Right lobe of liver (tissue), 4 donors: ENCODE data around the gene PRR5.

Experiments used
- POLR2A ChIP-seq: fragments of 450-650 bp; IDR thresholded peaks from one replicate; pipeline ENCODE4 v1.6.1; 2017; ENCODE audit warnings: antibody characterized with exemption, mild to moderate bottlenecking
- TF ChIP-seq, protein P1 (sequence below), 4 donors: fragments of 200-600 bp in 3 of 4; fragments of 450-650 bp in 1 of 4; IDR thresholded peaks; one replicate each; pipeline versions ENCODE4 v1.5.1 to v1.8.0; 2016 to 2022; ENCODE audit warnings: antibody characterized with exemption in 4 of 4, mild to moderate bottlenecking in 2 of 4
- donor health status: DM: no; HTN: no; CAD: no.
- donor health status: DM: no; HTN: no; CAD: no.
- donor health status: DM: no; HTN: yes; CAD: no.

DNA sequence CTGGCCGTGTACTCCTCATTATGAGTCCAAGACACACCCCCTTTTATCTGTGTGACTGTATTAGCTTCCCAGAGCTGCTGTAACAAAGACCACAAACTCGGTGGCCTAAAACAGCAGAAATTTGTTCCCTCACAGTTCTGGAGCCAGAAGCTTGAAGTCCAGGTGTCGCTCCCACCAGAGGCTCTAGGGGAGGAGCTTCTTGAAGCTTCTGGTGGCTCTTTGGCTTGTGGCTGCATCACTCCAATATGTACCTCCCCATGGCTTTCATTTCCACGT is 3.0 kb downstream of the PRR5 start:
- TF ChIP-seq, protein P1, sequence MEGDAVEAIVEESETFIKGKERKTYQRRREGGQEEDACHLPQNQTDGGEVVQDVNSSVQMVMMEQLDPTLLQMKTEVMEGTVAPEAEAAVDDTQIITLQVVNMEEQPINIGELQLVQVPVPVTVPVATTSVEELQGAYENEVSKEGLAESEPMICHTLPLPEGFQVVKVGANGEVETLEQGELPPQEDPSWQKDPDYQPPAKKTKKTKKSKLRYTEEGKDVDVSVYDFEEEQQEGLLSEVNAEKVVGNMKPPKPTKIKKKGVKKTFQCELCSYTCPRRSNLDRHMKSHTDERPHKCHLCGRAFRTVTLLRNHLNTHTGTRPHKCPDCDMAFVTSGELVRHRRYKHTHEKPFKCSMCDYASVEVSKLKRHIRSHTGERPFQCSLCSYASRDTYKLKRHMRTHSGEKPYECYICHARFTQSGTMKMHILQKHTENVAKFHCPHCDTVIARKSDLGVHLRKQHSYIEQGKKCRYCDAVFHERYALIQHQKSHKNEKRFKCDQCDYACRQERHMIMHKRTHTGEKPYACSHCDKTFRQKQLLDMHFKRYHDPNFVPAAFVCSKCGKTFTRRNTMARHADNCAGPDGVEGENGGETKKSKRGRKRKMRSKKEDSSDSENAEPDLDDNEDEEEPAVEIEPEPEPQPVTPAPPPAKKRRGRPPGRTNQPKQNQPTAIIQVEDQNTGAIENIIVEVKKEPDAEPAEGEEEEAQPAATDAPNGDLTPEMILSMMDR (IDR thresholded peaks at IDR 0.05): no peak
- no peak for TF ChIP-seq POLR2A
